GM12891 (cell line): Measurements from ENCODE around the gene ZDHHC1.

Experiments used
- POLR2A ChIP-seq: IDR thresholded peaks from 2 replicates; pipeline ENCODE4 v1.6.1; 2011; ENCODE audit warnings: low read depth, low read length, control low read depth
- POLR2AphosphoS5 ChIP-seq: IDR thresholded peaks from 2 replicates; pipeline ENCODE4 v1.6.1; 2011; ENCODE audit warnings: low read depth, low read length, control low read depth
- SPI1 ChIP-seq: IDR thresholded peaks from 2 replicates; pipeline ENCODE4 v1.6.1; 2011; ENCODE audit warnings: low read depth, low read length, control low read depth

GRCh38 chr16:67404740-67405226 is 11.5 kb downstream of the ZDHHC1 start:
- TF ChIP-seq SPI1 (no peak), POLR2AphosphoS5 (no peak), POLR2A (no peak)
